ENCODE data around the gene PPIP5K1.

- TF ChIP-seq POLR2A (IDR thresholded peaks at IDR 0.05) (no peak), CTCF (IDR thresholded peaks at IDR 0.05) (no peak)
These were observed 63.6 kb downstream of the PPIP5K1 start for GRCh38 chr15:43526261-43526930.

All from uterus (tissue), 2 donors.